Islet of Langerhans (tissue), 1 donor: ENCODE measurements around the gene KIF2A.

ENCODE experiments used
- FAIRE-seq: peaks from one replicate; lab custom pipeline; 2011; peaks lifted over from hg19 to GRCh38; lab: Jason Lieb, UNC

The KIF2A gene

GRCh38 chr5:62330302-62330701 is 24.3 kb downstream of the KIF2A start:
- FAIRE-seq, result no peak

DNA sequence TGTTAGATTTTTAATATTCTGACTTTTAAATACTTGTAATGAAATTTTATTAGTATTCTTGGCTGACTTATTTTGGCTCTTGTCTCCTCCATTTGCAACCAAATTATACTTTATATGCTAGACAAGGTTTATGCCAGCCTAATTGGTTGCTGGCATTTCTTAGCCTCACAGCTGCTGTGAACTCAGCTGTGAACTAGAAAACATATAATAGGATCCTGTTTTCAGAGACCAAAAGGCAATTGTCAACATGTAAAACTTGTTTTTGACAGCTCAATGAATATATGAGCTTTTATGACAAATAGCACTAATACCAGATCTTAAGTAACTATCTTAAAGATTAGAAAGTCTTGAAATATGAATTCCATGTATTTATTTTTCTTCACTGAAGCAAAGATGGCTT is 25.9 kb downstream of the KIF2A start:
- no peak for FAIRE-seq

GRCh38 chr5:62333250-62333794 is 27.3 kb downstream of the KIF2A start:
- no peak for FAIRE-seq

DNA sequence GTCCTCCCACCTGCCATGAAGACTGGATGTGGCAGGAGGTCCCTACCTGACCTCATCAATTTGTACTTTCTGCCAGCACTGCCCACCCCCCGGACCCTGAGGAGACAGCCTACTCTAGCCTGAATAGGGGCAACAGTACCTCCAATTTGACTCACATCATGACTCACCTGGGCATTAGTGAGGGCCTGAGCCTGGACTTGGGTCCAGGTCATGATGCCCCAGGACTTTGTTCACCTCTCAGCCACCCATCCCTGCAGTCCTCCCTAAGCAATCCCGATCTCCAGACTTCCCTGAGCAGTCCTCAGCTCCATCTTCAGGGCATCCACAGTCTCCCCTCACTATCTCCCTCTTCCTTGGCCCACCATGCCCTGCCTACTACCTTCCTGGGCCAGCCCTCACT is 28.1 kb downstream of the KIF2A start:
- FAIRE-seq, result no peak

DNA sequence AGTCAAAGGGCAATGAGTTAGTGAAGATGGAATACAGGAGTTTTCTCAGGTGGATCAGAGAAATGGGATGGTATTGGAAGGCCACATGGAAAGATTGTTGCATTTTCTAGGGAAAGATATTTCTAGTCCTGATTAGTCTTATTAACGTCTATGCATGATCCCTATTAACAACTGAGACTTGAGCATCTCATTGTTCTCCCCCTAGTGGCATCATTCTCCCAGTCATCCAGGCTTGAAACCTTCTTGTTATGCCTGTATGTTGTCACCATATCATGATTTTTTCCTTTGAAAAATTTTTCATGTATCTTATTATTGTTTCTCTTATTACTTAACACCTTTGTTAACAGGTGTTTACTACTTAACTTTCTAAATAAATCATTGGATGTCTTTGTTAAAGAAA is 34.4 kb downstream of the KIF2A start:
- no peak for FAIRE-seq

- no peak for FAIRE-seq
Measured at GRCh38 chr5:62340979-62341378, 35.0 kb downstream of the KIF2A start.

GRCh38 chr5:62341783-62342475 is 35.9 kb downstream of the KIF2A start:
- no peak for FAIRE-seq

GRCh38 chr5:62342476-62342837 is 36.5 kb downstream of the KIF2A start:
- no peak for FAIRE-seq

DNA sequence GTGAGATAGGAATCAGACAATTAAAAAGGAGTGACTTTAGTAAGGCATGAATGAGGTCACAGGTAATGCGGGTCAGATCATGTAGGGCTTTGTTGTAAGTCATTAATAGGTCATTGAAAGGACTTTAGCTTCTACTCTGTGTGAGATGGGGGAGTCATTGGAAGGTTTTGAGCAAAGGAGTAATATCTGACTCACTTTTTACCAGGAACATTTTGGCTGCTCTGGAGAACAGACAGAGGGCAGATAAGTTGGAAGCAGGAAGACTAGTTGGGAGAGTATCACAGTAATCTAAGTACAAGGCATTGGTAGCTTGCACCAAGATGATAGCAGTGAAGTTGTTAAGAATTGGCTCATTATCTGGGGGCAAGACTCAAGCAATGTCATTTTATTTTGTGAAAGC is 37.4 kb downstream of the KIF2A start:
- FAIRE-seq, result no peak

GRCh38 chr5:62346748-62347147 is 40.7 kb downstream of the KIF2A start:
- FAIRE-seq, result no peak

DNA sequence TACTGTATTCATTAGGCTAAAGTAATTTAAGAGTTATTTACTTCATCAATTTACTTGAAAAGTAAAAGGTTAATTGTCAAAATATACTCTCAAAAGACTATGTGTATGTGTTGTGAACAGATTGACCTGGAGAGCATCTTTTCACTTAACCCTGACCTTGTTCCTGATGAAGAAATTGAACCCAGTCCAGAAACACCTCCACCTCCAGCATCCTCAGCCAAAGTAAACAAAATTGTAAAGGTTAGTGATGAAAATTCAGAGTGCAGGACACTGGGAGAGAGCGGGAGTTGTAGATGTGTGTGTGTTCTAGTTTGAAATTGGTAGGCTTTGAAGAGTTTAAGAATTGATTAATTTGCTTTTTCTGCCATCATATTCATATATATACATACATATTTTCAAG is 41.9 kb downstream of the KIF2A start:
- FAIRE-seq, result no peak

DNA sequence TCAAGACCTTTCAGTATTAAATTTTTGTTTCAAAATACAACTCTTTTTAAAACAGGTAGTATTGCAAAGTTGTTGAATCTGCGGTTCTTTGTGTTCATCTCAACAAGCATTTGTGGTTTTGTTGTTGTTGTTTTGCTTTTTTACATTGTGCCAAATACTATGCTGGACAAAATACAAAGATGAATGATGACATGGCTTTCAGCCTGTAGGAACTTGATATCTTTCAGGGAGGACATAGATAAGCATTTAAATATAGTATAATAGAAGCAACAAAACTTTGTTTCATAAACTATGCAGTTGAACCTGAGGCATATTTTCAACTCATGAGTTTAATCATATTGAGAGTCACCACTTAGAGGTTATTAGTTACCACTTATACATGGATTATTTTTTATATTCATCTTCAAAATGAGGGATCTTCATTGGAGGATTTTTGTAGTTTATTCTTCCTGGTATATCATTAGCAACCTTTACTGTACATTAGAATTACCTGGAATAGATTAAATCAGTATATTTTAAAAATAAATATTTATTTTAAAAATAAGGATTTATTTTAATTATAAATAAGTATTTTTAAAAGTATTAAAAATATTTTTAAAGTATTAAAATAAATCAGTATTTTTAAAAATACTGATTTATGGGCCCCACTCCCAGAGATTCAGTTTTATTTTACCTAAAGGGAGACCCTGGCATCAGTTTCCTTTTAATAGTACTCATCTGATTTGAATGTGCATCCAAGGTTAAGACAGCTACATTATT is 42.9 kb downstream of the KIF2A start:
- FAIRE-seq, result no peak

DNA sequence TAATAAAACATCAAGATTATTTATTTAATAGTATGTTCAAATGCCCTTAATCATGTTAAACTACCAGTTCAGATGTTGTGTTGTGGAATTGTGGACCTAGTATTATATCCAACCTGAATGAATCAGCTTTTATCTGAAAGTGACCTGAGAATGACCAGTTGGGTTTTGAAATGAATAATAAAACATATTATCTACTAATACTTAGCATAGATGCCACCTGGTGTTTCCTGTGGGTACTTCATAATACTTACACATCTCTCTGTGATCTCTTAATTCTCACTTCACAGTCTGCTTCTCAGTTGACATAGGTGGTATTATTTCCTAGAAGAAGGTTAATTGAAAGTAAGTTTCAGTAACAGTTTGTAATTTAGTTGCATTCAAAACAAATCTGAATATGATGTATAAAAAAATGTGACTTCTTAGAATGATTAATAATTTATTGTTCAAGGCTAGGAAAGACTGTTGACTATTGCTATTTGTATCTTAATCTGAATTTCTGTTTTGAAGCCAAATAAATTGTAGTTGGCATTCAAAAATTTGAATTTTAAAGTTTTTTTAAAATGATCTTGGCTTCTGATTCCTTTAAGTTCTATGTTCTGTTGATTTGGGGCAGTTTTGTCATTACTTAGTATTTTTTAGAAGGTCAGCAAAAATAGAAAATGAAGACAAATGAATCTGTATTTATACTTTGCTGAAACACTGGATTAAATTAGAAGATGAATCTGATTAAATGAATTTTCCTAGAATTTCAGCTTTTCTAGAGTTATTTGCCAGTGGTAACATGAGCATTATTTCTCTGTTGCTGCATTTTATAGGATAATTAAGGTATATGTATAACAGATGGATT is 48.2 kb downstream of the KIF2A start:
- peak; percentile 99 for FAIRE-seq

DNA sequence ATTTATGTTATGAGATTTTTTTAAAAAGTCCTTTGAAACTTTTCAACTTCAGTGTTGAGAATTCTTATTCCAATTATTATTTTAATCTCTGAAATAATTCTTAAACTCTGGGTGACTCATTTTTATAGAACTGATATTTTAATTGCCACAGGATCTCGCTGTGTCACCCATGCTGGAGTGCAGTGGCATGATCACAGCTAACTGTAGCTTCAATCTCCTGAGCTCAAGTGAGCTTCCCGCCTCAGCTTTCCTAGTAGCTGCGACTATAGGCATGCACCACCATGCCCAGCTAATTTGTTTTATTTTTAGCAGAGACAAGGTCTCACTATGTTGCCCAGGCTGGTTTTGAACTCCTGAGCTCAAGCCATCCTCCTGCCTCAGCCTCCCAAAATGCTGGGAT is 56.7 kb downstream of the KIF2A start:
- FAIRE-seq, result no peak

DNA sequence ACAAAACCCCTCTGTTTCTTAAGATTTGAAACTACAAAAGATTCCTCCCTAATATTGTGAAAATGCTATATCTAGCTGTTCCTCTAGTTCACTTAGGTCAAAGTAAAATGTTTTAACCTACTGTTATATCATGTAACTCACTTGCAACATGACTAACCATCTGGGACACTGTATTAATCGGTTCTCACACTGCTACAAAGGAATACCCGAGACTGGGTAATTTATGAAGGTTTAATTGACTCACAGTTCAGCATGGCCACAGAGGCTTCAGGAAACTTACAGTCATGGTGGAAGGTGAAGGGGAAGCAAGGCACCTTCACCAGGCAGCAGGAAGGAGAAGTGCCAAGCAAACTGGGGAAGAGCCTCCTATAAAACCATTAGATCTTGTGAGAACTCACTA is 63.0 kb downstream of the KIF2A start:
- no peak for FAIRE-seq

- peak; percentile 33 for FAIRE-seq
Measured at GRCh38 chr5:62371409-62371808, 65.4 kb downstream of the KIF2A start.

- no peak for FAIRE-seq
Measured at GRCh38 chr5:62372600-62372999, 66.6 kb downstream of the KIF2A start.

GRCh38 chr5:62373382-62373781 is 67.4 kb downstream of the KIF2A start:
- no peak for FAIRE-seq

DNA sequence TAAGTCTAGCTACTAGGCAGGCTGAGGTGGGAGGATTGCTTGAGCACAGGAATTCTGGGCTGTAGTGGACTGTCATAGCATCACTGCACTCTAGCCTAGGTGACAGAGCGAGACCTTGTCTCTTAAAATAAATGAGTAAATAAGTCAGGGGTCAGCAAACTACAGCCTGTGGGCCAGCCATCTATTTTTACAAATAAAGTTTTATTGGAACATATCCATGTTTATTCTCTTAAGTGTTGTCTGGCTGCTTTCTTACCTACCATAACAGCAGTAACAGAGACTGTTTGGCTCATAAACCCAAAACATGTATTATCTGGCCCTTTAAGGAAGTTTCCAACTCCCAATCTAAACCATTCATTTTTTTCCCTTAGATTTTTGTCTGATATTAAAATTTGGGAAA is 68.1 kb downstream of the KIF2A start:
- no peak for FAIRE-seq

GRCh38 chr5:62375627-62376026 is 69.6 kb downstream of the KIF2A start:
- no peak for FAIRE-seq

DNA sequence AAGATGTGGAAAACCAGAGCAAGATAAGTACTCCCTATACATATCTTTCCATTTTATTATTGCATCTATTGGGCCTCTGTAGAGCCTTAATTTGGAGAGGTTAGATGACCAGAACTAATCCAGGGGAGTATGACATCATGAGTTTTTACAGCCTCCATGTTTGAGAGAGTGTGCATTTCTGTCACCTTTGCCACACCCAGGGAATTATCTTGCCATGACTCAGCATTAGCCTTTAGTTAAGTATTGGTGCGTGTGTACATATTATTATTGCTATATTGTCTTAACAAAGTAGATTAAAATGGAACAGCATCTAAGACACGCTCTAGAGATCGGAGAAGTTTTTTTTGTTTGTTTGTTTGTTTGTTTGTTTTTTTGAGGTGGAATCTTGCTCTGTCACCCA is 70.1 kb downstream of the KIF2A start:
- no peak for FAIRE-seq

GRCh38 chr5:62385131-62385530 is 79.1 kb downstream of the KIF2A start:
- FAIRE-seq, result no peak

- FAIRE-seq, result no peak
Measured at GRCh38 chr5:62385816-62386400, 79.9 kb downstream of the KIF2A start.
